Testis (tissue), 3 donors: ENCODE measurements around the gene CENPP. TPM values are rescaled to one million over a fixed set of nuclear protein-coding genes. Genes with fewer than 3 reads are reported as not detected.

Experiments
- DNase-seq: peaks from one replicate; pipeline ENCODE4 v3.0.0-alpha.2; 2019
- H3K27ac ChIP-seq, 2 donors: fragments of 200-600 bp; sonication (generic); one replicate each; pipeline ENCODE4 v1.5.1; 2019
- H3K27me3 ChIP-seq: fragments of 200-600 bp; sonication (generic); one replicate; pipeline ENCODE4 v1.5.1; 2019
- H3K36me3 ChIP-seq: fragments of 200-600 bp; sonication (generic); one replicate; pipeline ENCODE4 v1.5.1; 2017; ENCODE audit warnings: low read depth; ENCODE audit errors: missing control alignments
- H3K4me1 ChIP-seq: fragments of 200-600 bp; sonication (generic); one replicate; pipeline ENCODE4 v1.5.1; 2019
- H3K4me3 ChIP-seq, 2 donors: fragments of 200-600 bp; sonication (generic); one replicate each; pipeline ENCODE4 v1.5.1; 2017 to 2019
- H3K9me3 ChIP-seq: fragments of 200-600 bp; sonication (generic); one replicate; pipeline ENCODE4 v1.5.1; 2017
- POLR2A ChIP-seq: fragments of 450-650 bp; IDR thresholded peaks from one replicate; pipeline ENCODE4 v1.6.1; 2017; ENCODE audit warnings: antibody characterized with exemption, mild to moderate bottlenecking, moderate library complexity
- WGBS, 2 donors: methylation state at CpG; one replicate each; pipeline ENCODE4 v1.1.5; 2018; 5-methylcytosine and 5-hydroxymethylcytosine counted together
- intact Hi-C: fragments of 100-400 bp; cut with DNase I; formaldehyde crosslinking; loops from one replicate; pipeline ENCODE4 v1.15.1; 2023; ENCODE audit warnings: low total_unique reads
- polyA plus RNA-seq: library from polyadenylated mRNA; stranded (reverse); fragments of 350-450 nt; fragmentation: Illumina TruSeq; extraction: RNeasy Lipid Tissue Mini Kit (QIAGEN cat#74804); gene quantifications from one replicate; pipeline ENCODE4 v1.2.3, GENCODE V29; 2014; ENCODE audit warnings: low read depth, low replicate concordance; ENCODE audit not compliant: insufficient read depth
- total RNA-seq, 2 donors: library from RNA; depleted of rRNA; stranded (reverse); fragments of >200 nt; gene quantifications; one replicate each; pipeline ENCODE4 v1.2.3, GENCODE V29; 2016
- TF ChIP-seq, protein P1 (sequence below), 3 experiments: fragments of 450-650 bp in 2 of 3; fragments of 200-600 bp in 1 of 3; sonication (generic) in 1 of 3; IDR thresholded peaks; one replicate each; pipeline ENCODE4 v1.5.1; 2016 to 2019; ENCODE audit warnings: antibody characterized with exemption in 3 of 3, mild to moderate bottlenecking in 2 of 3, moderate library complexity in 1 of 3

CENPP gene
- total and polyA plus RNA-seq, 3 donors from 2014 or later, result 8.1 to 12.1 (median 9.6) TPM

DNA sequence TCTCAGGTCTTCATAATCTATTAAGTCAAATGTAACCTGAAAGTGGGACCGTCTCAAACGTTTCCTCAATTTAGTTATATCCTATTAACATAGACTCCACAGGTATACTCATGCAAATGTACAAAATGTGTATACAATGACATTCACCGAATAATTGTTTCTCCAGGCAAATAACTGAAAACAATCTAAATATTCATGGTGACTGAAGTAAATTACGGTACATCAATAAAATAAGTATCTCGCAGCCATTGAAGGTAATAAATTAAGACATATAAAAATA is 32.7 kb upstream of the CENPP start:
- peaks cover 25% of the 10 kb centered on the region for H3K4me1 ChIP-seq
- H3K9me3 ChIP-seq, result no peaks in the 10 kb centered on the region
- H3K4me3 ChIP-seq, result peak overlapping the region; percentile 62 to 73
- intact Hi-C loops, result no loop called here
- TF ChIP-seq, protein P1, sequence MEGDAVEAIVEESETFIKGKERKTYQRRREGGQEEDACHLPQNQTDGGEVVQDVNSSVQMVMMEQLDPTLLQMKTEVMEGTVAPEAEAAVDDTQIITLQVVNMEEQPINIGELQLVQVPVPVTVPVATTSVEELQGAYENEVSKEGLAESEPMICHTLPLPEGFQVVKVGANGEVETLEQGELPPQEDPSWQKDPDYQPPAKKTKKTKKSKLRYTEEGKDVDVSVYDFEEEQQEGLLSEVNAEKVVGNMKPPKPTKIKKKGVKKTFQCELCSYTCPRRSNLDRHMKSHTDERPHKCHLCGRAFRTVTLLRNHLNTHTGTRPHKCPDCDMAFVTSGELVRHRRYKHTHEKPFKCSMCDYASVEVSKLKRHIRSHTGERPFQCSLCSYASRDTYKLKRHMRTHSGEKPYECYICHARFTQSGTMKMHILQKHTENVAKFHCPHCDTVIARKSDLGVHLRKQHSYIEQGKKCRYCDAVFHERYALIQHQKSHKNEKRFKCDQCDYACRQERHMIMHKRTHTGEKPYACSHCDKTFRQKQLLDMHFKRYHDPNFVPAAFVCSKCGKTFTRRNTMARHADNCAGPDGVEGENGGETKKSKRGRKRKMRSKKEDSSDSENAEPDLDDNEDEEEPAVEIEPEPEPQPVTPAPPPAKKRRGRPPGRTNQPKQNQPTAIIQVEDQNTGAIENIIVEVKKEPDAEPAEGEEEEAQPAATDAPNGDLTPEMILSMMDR (IDR thresholded peaks at IDR 0.05), result no peak
- TF ChIP-seq POLR2A, result no peak
- DNase-seq, result no peak
- no peak overlapping the region for H3K27ac ChIP-seq
- 1 to 3% methylated on average over 5 of the region's 5 CpGs for WGBS, 2 donors
- no peaks in the 10 kb centered on the region for H3K27me3 ChIP-seq
- no peaks in the 10 kb centered on the region for H3K36me3 ChIP-seq

DNA sequence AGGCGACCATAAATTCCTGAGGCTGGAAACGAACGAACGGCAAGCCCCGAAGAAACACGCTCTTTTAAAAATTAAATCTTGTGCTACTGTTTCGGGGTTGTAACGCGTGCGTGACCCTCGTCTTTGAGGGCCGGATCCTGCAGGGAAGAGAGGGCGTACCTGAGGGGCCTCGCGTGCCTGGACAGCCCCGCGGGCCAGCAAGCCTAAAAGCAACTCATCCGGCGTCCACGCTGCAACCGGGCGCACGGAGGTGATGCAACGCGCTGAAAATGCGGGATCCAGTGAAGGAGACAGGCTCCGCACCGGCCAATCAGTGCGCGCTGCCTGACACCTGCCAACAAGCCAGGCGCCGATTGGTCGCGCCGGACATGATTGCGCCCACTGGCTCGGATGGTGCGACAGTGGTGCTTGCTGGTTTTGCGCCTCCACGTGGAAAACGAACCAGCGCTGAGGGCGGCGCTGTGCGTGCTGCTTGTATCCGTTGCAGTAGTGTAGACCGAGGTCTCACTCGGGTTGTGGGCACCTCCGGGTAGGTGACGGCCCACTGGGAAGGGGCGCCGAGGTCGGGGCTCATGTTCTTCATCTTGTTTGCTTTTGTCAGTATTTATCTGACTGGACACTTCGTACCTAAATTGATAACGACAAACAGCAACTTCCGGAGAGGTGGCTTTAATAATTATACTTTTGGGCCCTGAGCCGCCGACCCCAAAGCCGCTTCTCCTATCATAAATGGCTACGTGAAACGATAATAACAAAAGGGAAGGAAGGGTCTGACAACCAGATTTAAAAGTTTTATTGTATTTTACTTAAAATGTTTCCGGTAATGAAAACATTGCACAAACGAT is 32.1 kb upstream of the CENPP start, which contains the start of gene IARS1:
Gene IARS1 (minus strand): TSS at position 246 of the 845 bp plus-strand sequence. CDS start 4,278 bp downstream, outside the sequence.
- DNase-seq, result peak; percentile 99
- Histone ChIP-seq H3K36me3 (no peaks in the 10 kb centered on the region), H3K4me3 (peak within 1 kb of the TSS; percentile 62 to 73), H3K4me1 (peaks cover 25% of the 10 kb centered on the region), H3K27me3 (no peaks in the 10 kb centered on the region), H3K27ac (peak within 1 kb of the TSS; percentile 58 to 77), H3K9me3 (no peaks in the 10 kb centered on the region)
- intact Hi-C loops, result no loop called here
- TF ChIP-seq POLR2A, result no peak
- TF ChIP-seq, protein P1 (IDR thresholded peaks at IDR 0.05), result peak in 1 of 3 experiments; percentile 28
- WGBS, 2 donors, result 1% methylated on average over 22 to 63 of the region's 63 CpGs

DNA sequence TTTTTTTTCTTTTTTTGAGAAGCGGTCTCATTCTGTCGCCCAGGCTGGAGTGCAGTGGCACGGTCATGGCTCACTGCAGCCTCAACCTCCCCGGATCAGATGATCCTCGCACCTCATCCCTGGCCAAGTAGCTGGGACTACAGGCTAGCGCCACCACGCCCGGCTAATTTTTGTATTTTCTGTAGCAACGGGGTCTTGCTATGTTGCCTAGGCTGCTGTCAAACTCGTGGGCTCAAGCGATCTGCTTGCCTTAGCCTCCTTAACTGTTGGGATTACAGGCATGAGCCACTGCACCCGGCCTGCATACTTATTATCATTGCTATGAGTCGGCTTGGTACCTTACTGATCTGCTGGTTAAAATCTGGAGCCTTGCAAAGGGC is 31.5 kb upstream of the CENPP start:
- Histone ChIP-seq H3K9me3 (no peaks in the 10 kb centered on the region), H3K4me3 (peak overlapping the region; percentile 62 to 73), H3K36me3 (no peaks in the 10 kb centered on the region), H3K4me1 (peaks cover 25% of the 10 kb centered on the region), H3K27me3 (no peaks in the 10 kb centered on the region), H3K27ac (peak overlapping the region; percentile 58 to 77)
- no peak for TF ChIP-seq POLR2A
- TF ChIP-seq, protein P1 (IDR thresholded peaks at IDR 0.05), result no peak
- 7 to 15% methylated on average over 13 of the region's 13 CpGs for WGBS, 2 donors
- DNase-seq, result peak; percentile 20
- intact Hi-C loops, result no loop called here

GRCh38 chr9:92295240-92295790 is 30.4 kb upstream of the CENPP start:
- TF ChIP-seq, protein P1 (IDR thresholded peaks at IDR 0.05), result no peak
- intact Hi-C loops, result no loop called here
- H3K27me3 ChIP-seq, result no peaks in the 10 kb centered on the region
- H3K36me3 ChIP-seq, result no peaks in the 10 kb centered on the region
- H3K4me3 ChIP-seq, result no peak overlapping the region
- H3K4me1 ChIP-seq, result peaks cover 25% of the 10 kb centered on the region
- no peaks in the 10 kb centered on the region for H3K9me3 ChIP-seq
- peak overlapping the region in 1 of 2 donors; percentile 16 for H3K27ac ChIP-seq
- peak; percentile 39 for DNase-seq
- 67 to 70% methylated on average over 7 of the region's 7 CpGs for WGBS, 2 donors
